ENCODE data around the gene CCNQ.

CCNQ gene

GRCh38 chrX:153637121-153638040, 38.4 kb upstream of the CCNQ start:
- no peak for DNase-seq (ENCODE audit: low read depth)

- DNase-seq (ENCODE audit: low read depth) = no peak
These were observed 37.8 kb upstream of the CCNQ start for GRCh38 chrX:153636716-153637115.

GRCh38 chrX:153635788-153636668, 37.1 kb upstream of the CCNQ start:
- DNase-seq (ENCODE audit: low read depth) = no peak

- no peak for DNase-seq (ENCODE audit: low read depth)
These were observed 36.4 kb upstream of the CCNQ start for GRCh38 chrX:153635388-153635787.

- no peak for DNase-seq (ENCODE audit: low read depth)
These were observed 35.9 kb upstream of the CCNQ start for GRCh38 chrX:153634832-153635231.

- DNase-seq (ENCODE audit: low read depth) = no peak
These were observed 35.3 kb upstream of the CCNQ start for GRCh38 chrX:153634236-153634635.

GRCh38 chrX:153633607-153634180, 34.8 kb upstream of the CCNQ start:
- DNase-seq (ENCODE audit: low read depth) = no peak

- no peak for DNase-seq (ENCODE audit: low read depth)
These were observed 34.1 kb upstream of the CCNQ start for GRCh38 chrX:153633048-153633447.

- DNase-seq (ENCODE audit: low read depth) = no peak
These were observed 33.6 kb upstream of the CCNQ start for GRCh38 chrX:153632595-153632946.

- DNase-seq (ENCODE audit: low read depth) = no peak
These were observed 33.1 kb upstream of the CCNQ start for GRCh38 chrX:153631907-153632594.

GRCh38 chrX:153631346-153631745, 32.4 kb upstream of the CCNQ start:
- DNase-seq (ENCODE audit: low read depth) = no peak

- DNase-seq (ENCODE audit: low read depth) = no peak
These were observed 29.7 kb upstream of the CCNQ start for GRCh38 chrX:153628665-153629064.

GRCh38 chrX:153628129-153628528, 29.2 kb upstream of the CCNQ start:
- no peak for DNase-seq (ENCODE audit: low read depth)

GRCh38 chrX:153627675-153628111, 28.8 kb upstream of the CCNQ start:
- DNase-seq (ENCODE audit: low read depth) = no peak

- DNase-seq (ENCODE audit: low read depth) = no peak
These were observed 28.1 kb upstream of the CCNQ start for GRCh38 chrX:153626863-153627674.

- DNase-seq (ENCODE audit: low read depth) = no peak
These were observed 27.2 kb upstream of the CCNQ start for GRCh38 chrX:153626025-153626633.

GRCh38 chrX:153625271-153626024, 26.5 kb upstream of the CCNQ start:
- no peak for DNase-seq (ENCODE audit: low read depth)

GRCh38 chrX:153624196-153625091, 25.5 kb upstream of the CCNQ start:
- no peak for DNase-seq (ENCODE audit: low read depth)
